SK-N-SH treated with all-trans-retinoic acid at 6 μM for 48 hours (cell line): ENCODE measurements around the gene VCL.

ENCODE experiments used
- ATAC-seq: fragments of 200-7000 bp; cut with Tn5 transposase; 3 replicates; pipeline ENCODE4 v1.9.1; 2020; ENCODE audit warnings: mild to moderate bottlenecking, moderate library complexity
- ARNTL ChIP-seq: fragments of 450-650 bp; formaldehyde crosslinking; IDR thresholded peaks from 2 replicates; pipeline ENCODE4 v1.5.0; 2020; ENCODE audit warnings: low read depth, mild to moderate bottlenecking, moderate library complexity, borderline replicate concordance
- BACH2 ChIP-seq: fragments of 250-450 bp; sonication (Bioruptor Pico); IDR thresholded peaks from 2 replicates; pipeline ENCODE4 v1.9.0; 2021; ENCODE audit warnings: mild to moderate bottlenecking, borderline replicate concordance
- CSDC2 ChIP-seq: fragments of 250-450 bp; sonication (Bioruptor Pico); IDR thresholded peaks from 2 replicates; pipeline ENCODE4 v1.5.0; 2020; ENCODE audit warnings: mild to moderate bottlenecking, moderate library complexity
- CSRNP3 ChIP-seq: fragments of 250-450 bp; sonication (Bioruptor Pico); IDR thresholded peaks from 2 replicates; pipeline ENCODE4 v1.5.1; 2021; ENCODE audit warnings: mild to moderate bottlenecking, moderate library complexity
- ESRRG ChIP-seq: fragments of 250-450 bp; sonication (Bioruptor Pico); IDR thresholded peaks from 2 replicates; pipeline ENCODE4 v1.6.1; 2021; ENCODE audit warnings: mild to moderate bottlenecking
- GLIS3 ChIP-seq: fragments of 250-450 bp; sonication (Bioruptor Pico); IDR thresholded peaks from 2 replicates; pipeline ENCODE4 v1.5.0; 2020; ENCODE audit warnings: mild to moderate bottlenecking, moderate library complexity
- ISL1 ChIP-seq: fragments of 250-450 bp; sonication (Bioruptor Pico); IDR thresholded peaks from 2 replicates; pipeline ENCODE4 v2.1.2; 2022; ENCODE audit warnings: mild to moderate bottlenecking, moderate library complexity
- OSR1 ChIP-seq: fragments of 250-450 bp; sonication (Bioruptor Pico); IDR thresholded peaks from 2 replicates; pipeline ENCODE4 v1.8.0; 2022; ENCODE audit warnings: moderate library complexity, mild to moderate bottlenecking, inconsistent platforms
- PPARA ChIP-seq: fragments of 250-450 bp; sonication (Bioruptor Pico); IDR thresholded peaks from 2 replicates; pipeline ENCODE4 v1.5.0; 2020; ENCODE audit warnings: mild to moderate bottlenecking, borderline replicate concordance
- RARB ChIP-seq: fragments of 250-450 bp; sonication (Bioruptor Pico); IDR thresholded peaks from 2 replicates; pipeline ENCODE4 v1.8.0; 2021; ENCODE audit warnings: mild to moderate bottlenecking, moderate library complexity
- SNAI2 ChIP-seq: fragments of 250-450 bp; sonication (Bioruptor Pico); IDR thresholded peaks from 2 replicates; pipeline ENCODE4 v1.5.0; 2020; ENCODE audit warnings: mild to moderate bottlenecking, moderate library complexity
- TCF4 ChIP-seq: fragments of 250-450 bp; sonication (Bioruptor Pico); IDR thresholded peaks from 2 replicates; pipeline ENCODE4 v1.8.0; 2021; ENCODE audit warnings: mild to moderate bottlenecking, moderate library complexity, borderline replicate concordance
- TOX ChIP-seq: fragments of 250-450 bp; sonication (Bioruptor Pico); IDR thresholded peaks from 2 replicates; pipeline ENCODE4 v1.8.0; 2021; ENCODE audit warnings: mild to moderate bottlenecking, moderate library complexity, borderline replicate concordance
- TSHZ2 ChIP-seq: fragments of 250-450 bp; sonication (Bioruptor Pico); IDR thresholded peaks from 2 replicates; pipeline ENCODE4 v1.5.0; 2020; ENCODE audit warnings: mild to moderate bottlenecking, moderate library complexity
- ZC3H10 ChIP-seq: fragments of 250-450 bp; sonication (Bioruptor Pico); IDR thresholded peaks from 2 replicates; pipeline ENCODE4 v1.5.1; 2021; ENCODE audit warnings: mild to moderate bottlenecking, moderate library complexity
- ZFP30 ChIP-seq: fragments of 450-650 bp; formaldehyde crosslinking; IDR thresholded peaks from 2 replicates; pipeline ENCODE4 v1.5.0; 2022; ENCODE audit warnings: mild to moderate bottlenecking, moderate library complexity
- ZNF565 ChIP-seq: fragments of 450-650 bp; formaldehyde crosslinking; conservative IDR thresholded peaks from 2 replicates; pipeline ENCODE4 v1.5.0; 2020; ENCODE audit warnings: low read depth, mild to moderate bottlenecking, moderate library complexity
- ZNF70 ChIP-seq: fragments of 450-650 bp; formaldehyde crosslinking; IDR thresholded peaks from 2 replicates; pipeline ENCODE4 v1.5.0; 2020; ENCODE audit warnings: mild to moderate bottlenecking, moderate library complexity
- ZNF8 ChIP-seq: fragments of 450-650 bp; formaldehyde crosslinking; IDR thresholded peaks from 2 replicates; pipeline ENCODE4 v1.5.0; 2020; ENCODE audit warnings: mild to moderate bottlenecking, moderate library complexity
- TF ChIP-seq, protein P1 (sequence below): fragments of 250-450 bp; sonication (Bioruptor Pico); IDR thresholded peaks from 2 replicates; pipeline ENCODE4 v1.8.0; 2020; ENCODE audit warnings: mild to moderate bottlenecking, moderate library complexity, borderline replicate concordance
- TF ChIP-seq, protein P2 (sequence below): fragments of 250-450 bp; sonication (Bioruptor Pico); IDR thresholded peaks from 2 replicates; pipeline ENCODE4 v1.8.0; 2021; ENCODE audit warnings: low read depth, mild to moderate bottlenecking, moderate library complexity, borderline replicate concordance

Gene VCL

DNA sequence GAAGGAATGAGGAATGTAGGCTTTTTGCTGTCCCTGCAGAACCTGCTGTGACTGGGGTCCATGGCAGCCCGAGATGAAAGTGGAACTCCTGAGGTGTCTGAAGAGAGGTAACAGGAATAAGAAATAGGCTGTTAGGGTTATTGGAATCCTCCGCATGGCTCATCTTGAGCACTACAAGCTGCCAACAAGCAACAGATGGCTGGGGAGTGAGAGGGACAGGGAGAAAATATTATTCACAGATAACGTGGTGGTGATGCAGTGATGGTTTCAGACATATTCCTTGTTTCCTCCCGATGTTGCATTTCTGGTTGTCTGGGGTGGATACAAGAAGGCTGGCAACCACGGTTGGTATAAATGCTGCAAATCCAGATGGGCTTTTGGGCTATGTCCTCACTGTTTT, 106.6 kb downstream of the VCL start:
- TF ChIP-seq PPARA (CRISPR knock-in tag) (no peak), ZNF8 (no peak), ARNTL (no peak), TCF4 (CRISPR knock-in tag) (no peak), TOX (CRISPR knock-in tag) (no peak), TSHZ2 (CRISPR knock-in tag) (no peak), ISL1 (CRISPR knock-in tag) (no peak), CSRNP3 (no peak), ZC3H10 (CRISPR knock-in tag) (no peak), ZNF70 (no peak), RARB (CRISPR knock-in tag) (no peak), SNAI2 (CRISPR knock-in tag) (no peak), BACH2 (CRISPR knock-in tag) (no peak), ZFP30 (CRISPR knock-in tag) (no peak), OSR1 (no peak), CSDC2 (no peak)
- TF ChIP-seq, protein P1, sequence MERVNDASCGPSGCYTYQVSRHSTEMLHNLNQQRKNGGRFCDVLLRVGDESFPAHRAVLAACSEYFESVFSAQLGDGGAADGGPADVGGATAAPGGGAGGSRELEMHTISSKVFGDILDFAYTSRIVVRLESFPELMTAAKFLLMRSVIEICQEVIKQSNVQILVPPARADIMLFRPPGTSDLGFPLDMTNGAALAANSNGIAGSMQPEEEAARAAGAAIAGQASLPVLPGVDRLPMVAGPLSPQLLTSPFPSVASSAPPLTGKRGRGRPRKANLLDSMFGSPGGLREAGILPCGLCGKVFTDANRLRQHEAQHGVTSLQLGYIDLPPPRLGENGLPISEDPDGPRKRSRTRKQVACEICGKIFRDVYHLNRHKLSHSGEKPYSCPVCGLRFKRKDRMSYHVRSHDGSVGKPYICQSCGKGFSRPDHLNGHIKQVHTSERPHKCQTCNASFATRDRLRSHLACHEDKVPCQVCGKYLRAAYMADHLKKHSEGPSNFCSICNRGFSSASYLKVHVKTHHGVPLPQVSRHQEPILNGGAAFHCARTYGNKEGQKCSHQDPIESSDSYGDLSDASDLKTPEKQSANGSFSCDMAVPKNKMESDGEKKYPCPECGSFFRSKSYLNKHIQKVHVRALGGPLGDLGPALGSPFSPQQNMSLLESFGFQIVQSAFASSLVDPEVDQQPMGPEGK, result no peak
- TF ChIP-seq, protein P2, sequence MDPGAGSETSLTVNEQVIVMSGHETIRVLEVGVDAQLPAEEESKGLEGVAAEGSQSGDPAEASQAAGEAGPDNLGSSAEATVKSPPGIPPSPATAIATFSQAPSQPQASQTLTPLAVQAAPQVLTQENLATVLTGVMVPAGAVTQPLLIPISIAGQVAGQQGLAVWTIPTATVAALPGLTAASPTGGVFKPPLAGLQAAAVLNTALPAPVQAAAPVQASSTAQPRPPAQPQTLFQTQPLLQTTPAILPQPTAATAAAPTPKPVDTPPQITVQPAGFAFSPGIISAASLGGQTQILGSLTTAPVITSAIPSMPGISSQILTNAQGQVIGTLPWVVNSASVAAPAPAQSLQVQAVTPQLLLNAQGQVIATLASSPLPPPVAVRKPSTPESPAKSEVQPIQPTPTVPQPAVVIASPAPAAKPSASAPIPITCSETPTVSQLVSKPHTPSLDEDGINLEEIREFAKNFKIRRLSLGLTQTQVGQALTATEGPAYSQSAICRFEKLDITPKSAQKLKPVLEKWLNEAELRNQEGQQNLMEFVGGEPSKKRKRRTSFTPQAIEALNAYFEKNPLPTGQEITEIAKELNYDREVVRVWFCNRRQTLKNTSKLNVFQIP (CRISPR knock-in tag), result no peak
- ATAC-seq, result no peak

- no peak for ATAC-seq
- TF ChIP-seq, protein P1, result no peak
- TF ChIP-seq ZC3H10 (CRISPR knock-in tag) (no peak), CSRNP3 (no peak), ESRRG (no peak), CSDC2 (no peak), RARB (CRISPR knock-in tag) (no peak), ARNTL (no peak), TCF4 (CRISPR knock-in tag) (no peak), ZNF565 (CRISPR knock-in tag) (no peak), ZFP30 (CRISPR knock-in tag) (no peak), ZNF8 (no peak)
Observed at GRCh38 chr10:74104996-74105395, 107.1 kb downstream of the VCL start.

GRCh38 chr10:74107391-74107790, 109.5 kb downstream of the VCL start:
- ATAC-seq, result peak; percentile 3; the same call in 1 of the 3 replicates
- no peak for TF ChIP-seq ZNF565 (CRISPR knock-in tag)
- TF ChIP-seq ZNF8, result no peak
- no peak for TF ChIP-seq OSR1
- no peak for TF ChIP-seq ISL1 (CRISPR knock-in tag)
- TF ChIP-seq, protein P2 (CRISPR knock-in tag), result no peak
- TF ChIP-seq RARB (CRISPR knock-in tag), result no peak
- no peak for TF ChIP-seq CSRNP3
- TF ChIP-seq, protein P1, result no peak
- TF ChIP-seq GLIS3 (CRISPR knock-in tag), result no peak
- TF ChIP-seq CSDC2, result no peak
- TF ChIP-seq ZC3H10 (CRISPR knock-in tag), result no peak
